ENCODE measurements around the gene B4GALNT2.
"Not testable (repeated sequence)": the region's sequence is repeated elsewhere in the genome, so short reads cannot be mapped to it uniquely, and the experiment has no call there.

B4GALNT2 gene

DNA sequence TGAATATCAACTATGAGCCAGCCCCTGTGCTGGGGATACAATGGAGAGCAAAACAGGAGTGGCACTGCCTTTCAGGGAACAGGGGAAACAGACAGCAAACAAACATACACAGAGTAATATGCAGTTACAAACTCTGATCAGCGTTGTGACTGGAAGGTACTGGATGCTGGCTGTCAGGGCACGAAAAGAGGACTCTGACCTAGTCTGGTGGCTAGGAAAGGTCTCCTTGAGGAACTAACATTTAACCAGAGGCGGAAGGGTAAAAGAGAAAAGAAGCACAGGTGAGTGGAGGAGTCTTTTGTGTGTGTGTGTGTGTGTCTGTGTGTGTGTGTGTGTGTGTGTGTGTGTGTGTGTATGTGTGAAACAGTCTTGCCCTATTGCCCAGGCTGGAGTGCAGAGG lies 12.4 kb upstream of the B4GALNT2 start:
- no peak for DNase-seq (ENCODE audit: low read depth)

DNA sequence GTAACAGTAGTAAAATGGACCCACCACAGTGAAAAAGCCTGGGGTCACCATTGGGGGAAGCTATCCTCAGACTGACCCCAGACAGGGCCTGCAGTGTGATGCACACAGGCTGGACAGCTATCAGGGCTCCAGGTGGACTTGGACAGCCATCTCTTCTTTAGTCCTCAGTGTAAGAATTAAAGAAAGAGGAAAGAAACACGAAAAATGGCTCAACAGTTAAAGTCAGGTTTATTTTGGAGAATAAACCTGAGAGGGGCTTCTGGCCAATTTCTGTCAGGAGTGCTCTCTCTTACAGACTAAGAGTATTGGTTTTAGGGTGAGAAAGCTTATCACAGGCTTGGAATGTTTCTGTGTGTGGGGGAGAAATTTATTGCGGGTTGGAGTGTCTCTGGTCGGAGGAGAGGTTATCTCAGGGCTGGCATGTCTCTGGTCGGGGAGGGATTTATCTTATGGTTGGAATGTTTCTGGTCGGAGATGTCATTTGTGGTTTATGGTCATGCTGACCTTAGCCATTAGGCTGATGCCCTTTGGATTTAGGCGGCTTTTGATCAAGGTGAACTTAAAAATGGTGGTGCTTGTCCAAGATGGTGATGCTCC lies 10.8 kb upstream of the B4GALNT2 start:
- peak; percentile 76 for DNase-seq (ENCODE audit: low read depth)

DNA sequence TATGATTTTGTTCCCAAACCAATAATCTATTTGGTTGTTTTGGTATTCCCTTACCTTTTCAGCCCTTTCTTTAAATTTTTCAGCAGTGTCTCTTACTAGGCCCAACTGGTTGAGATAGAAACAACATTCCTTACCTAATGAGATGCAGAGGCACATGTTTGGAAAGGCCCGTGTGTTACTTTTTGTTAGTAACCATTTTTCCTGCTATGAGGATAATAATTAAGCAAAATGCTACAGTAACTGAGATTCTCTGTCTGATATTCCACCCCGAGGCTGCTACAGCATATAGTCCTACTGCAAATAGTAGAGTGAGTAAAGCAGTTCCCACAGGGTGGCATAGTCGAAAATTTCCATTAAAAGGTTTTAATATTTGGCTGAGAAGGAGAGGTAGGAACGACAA lies 10.0 kb upstream of the B4GALNT2 start:
- no peak for DNase-seq (ENCODE audit: low read depth)

DNA sequence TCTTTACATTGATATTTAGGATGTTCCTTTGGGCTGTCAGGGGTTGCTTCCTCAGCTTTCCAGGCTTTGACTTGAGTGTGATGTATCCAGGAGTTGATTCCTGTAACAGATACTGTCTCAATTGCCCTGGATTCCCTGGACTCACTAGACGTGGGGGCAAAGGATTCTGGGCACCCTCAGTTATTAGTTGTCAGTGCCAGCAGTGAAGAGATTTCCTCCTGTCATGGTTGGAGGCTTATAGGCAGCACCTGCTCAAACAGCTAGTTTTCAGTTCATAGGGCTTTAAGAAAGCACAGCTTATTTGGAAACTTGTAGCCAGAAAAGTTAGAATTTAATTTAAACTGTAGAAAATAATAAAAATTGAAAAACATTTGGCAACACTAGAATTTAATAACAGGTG lies 9.5 kb upstream of the B4GALNT2 start:
- no peak for DNase-seq (ENCODE audit: low read depth)

DNA sequence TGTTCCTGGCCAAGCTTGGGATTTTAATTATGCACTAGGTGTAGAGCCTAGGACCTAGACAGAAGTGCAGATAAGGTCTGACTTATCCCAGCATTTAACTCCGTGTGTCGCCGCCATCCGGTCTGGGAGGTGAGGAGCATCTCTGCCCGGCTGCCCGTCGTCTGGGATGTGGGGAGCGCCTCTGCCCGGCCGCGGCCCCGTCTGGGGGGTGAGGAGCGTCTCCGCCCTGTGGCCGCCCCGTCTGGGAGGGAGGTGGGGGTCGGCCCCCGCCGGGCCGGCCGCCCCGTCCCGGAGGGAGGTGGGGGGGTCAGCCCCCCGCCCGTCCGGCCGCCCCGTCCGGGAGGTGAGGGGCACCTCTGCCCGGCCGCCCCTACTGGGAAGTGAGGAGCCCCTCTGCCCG lies 7.1 kb upstream of the B4GALNT2 start:
- DNase-seq (ENCODE audit: low read depth), result no peak

DNA sequence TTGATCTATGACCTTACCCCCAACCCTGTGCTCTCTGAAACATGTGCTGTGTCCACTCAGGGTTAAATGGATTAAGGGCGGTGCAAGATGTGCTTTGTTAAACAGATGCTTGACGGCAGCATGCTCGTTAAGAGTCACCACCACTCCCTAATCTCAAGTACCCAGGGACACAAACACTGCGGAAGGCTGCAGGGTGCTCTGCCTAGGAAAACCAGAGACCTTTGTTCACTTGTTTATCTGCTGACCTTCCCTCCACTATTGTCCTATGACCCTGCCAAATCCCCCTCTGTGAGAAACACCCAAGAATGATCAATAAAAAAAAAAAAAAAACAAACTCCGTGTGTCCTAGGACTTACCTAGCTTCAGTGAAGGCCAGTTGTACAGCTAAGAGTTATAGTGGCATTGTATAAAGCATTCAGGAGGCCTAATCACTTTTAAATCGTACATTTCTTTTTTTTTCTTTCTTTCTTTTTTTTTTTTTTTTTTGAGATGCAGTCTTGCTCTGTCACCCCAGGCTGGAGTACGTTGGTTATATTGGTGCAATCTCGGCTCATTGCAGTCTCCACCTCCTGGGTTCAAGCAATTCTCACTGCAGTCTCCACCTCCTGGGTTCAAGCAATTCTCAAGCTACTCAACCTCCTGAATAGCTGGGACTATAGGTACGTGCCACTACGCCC lies 6.2 kb upstream of the B4GALNT2 start:
- DNase-seq (ENCODE audit: low read depth), result not testable (repeated sequence)

DNA sequence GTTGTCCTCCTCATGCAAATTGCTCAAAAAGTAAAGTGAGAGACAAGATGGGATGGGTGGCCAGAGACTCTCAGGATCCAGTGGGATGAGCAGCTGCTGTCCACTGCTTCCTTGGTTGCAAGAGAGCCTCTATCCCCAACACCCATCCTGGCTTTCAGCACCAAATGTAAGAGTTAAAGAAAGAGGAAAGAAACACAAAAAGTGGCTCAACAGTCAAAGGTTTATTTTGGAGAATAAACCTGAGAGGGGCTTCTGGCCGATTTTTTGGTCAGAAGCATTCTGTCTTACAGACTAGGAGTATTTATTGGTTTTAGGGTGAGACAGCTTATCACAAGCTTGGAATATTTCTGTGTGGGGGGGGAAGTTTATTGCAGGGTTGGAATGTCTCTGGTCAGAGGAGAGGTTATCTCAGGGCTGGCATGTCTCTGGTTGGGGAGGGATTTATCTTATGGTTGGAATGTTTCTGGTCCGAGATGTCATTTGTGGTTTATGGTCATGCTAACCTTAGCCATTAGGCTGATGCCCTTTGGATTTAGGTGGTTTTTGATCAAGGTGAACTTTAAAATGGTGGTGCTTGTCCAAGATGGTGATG lies 3.1 kb upstream of the B4GALNT2 start:
- peak; percentile 53 for DNase-seq (ENCODE audit: low read depth)

DNA sequence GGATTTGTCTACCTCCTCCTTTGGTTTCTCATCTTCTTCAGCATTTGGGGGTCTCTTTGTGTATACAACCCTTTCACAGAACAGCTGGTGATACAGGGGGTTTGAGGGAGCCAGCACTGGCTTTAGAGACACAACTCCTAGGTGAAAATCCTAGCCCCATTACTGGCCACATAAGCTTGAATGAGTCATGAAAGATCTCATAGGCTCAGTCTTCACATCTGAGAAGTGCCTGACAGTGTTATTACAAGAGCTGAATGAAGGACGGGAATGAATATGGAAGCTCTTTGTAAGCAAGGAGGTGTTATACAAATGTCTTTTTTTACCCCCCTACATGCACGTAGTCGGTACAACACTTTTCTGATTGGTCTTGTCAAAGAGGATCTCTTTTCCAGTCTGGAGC lies 1.7 kb upstream of the B4GALNT2 start:
- DNase-seq (ENCODE audit: low read depth), result no peak

DNA sequence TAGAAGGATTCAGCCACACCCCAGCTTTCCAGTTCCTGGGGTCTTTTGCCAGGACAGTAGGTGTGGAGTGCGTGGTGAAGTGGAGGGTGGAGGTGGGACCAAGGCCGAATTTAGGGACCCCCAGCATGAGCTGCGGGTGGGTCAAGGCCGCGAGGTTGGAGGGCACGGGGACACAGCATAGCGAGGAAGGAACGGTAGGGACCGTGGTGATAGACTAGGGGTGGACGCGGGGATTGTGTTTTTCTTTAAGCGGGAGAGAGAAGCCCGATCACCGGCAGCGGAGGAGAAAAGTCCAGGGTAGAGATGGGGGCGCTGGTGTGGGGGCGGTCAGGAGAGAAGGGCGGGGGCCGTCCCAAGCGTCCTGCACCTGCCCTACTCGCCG lies 261 bp upstream of the B4GALNT2 start:
- no peak for DNase-seq (ENCODE audit: low read depth)

DNA sequence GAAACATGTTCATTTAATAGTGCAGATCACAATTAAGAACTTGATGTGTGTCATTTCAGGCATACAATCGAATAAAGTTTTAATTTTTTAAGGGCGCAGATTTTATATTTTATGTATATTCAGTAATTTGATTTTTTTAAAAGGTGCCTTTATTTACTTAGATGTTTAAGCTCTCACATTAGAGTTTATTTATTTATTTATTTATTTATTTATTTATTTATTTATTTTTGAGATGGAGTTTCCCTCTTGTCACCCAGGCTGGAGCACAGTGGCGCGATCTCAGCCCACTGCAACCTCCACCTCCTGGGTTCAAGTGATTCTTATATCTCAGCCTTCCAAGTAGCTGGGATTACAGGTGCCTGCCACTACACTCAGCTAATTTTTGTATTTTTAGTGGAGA lies 3.8 kb downstream of the B4GALNT2 start:
- DNase-seq (ENCODE audit: low read depth), result no peak

DNA sequence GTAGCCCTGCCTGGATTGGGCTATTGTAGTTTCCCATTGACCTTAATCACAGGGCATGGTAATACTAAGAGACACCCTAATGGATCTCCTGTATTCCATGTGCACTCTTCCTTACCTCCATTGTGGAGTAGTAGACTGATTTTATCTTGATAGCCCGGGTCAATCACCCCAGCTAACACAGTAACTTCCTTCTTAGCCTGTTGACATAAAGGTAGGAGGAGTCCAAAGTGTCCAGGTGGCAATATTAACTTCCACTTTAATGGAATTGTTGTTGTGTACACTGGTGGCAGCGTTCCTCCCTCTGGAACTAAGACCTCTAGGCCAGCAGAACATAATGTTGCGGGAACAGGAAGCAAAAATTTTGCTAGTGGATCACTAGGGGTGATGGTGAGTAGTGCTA lies 13.1 kb downstream of the B4GALNT2 start:
- not testable (repeated sequence) for DNase-seq (ENCODE audit: low read depth)

DNA sequence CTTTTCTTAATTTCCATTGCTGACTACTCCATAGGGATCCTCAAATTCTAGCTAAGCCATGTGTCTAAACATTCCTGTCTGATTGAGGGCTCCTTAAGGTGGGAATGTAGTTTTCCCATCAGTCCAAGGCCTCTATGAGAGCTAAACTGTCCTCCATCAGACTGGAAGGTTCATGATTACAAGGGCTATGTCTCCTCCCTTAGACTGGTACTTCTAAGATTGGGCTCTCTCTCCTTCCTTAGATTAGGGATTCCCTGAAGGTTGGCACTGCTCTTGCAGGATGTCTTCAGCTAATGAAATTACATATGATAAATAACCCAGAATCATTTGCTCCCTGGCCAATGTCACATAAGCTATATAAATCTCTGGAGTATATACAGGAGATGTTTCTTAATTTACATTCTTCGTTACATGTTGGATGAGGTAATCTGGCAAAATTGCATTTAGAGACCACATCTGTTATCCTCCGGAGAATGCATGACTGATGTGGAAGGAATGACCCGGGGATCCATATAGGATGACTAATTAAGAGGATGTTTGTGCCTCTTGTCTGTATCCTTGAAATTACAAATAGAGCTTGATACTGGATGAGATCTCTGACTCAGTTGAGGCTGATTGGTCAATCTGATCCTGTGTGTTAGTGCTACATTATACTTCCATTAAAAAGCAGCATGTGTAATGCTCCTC lies 14.2 kb downstream of the B4GALNT2 start:
- DNase-seq (ENCODE audit: low read depth), result peak; percentile 99

DNA sequence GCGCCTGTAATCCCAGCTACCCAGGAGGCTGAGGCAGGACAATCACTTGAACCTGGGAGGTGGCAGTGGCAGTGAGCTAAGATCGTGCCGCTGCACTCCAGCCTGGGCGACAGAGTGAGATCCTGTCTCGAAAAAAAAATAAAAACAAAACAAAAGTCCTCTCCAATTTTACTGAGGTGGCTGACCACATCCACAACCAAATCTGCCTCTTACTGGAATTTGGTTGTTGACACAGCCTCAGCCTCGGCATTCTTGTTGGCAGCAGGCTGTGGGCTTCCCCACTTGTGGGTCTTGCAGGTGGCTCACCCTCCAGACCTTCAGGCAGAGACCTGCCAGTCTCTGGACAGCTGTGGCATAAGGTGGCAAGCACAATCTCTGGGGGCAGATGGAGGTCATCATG lies 15.6 kb downstream of the B4GALNT2 start:
- DNase-seq (ENCODE audit: low read depth), result no peak

DNA sequence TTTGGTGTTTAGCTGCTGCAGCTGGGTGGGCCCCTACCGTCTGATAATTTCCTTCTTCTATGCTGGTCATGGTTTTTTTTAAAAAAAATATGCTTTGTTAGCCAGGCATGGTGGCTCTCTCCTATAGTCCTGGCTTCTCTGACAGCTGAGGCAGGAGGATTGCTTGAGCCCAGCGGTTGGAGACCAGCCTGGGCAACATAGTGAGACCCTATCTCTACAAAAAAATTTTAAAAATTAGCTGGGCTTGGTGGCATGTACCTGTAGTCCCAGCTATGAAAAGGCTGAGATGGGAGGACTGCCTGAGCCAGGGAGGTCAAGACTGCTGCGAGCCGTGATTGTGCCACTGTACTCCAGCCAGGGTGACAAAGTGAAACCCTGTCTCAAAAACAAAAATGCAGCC lies 19.4 kb downstream of the B4GALNT2 start:
- DNase-seq (ENCODE audit: low read depth), result no peak

DNA sequence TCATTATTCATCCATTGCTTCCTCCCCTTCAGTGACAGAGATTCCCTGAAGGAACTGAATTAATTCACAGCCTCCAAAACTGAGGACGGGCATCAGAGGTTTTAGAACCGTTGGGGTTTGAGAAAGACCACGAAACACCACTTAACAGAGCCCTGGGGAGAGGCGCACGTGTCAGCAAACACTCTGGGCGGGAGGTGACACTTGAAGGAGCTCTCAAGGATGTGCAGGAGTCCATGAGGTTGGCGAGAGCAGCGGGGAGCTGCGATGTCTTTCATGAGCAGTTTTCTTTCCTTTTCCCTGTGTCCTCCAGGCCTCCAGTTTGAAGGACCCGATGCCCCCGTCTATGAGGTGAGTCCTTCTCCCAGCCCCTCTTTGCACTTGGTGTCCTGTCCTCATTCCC lies 23.7 kb downstream of the B4GALNT2 start:
- no peak for DNase-seq (ENCODE audit: low read depth)

DNA sequence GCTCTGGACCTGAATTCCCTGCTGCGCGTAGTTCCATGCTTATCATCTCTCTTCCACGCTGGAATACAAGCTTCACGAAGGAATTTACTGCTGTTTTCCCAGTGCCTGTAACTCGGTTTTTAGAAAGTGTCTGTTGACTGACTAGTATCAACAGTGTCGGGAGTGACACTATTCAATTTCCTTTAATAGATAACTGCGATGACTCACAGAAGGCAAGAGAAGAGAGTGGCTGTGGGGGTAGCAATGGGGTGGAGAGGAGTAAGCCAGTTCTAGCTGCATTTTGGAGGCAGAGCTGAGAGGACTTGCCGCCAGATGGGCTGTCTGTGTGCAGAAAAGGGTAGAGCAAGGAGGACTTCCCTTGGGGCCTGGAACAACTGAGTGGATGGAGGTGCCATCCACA lies 25.2 kb downstream of the B4GALNT2 start:
- no peak for DNase-seq (ENCODE audit: low read depth)

DNA sequence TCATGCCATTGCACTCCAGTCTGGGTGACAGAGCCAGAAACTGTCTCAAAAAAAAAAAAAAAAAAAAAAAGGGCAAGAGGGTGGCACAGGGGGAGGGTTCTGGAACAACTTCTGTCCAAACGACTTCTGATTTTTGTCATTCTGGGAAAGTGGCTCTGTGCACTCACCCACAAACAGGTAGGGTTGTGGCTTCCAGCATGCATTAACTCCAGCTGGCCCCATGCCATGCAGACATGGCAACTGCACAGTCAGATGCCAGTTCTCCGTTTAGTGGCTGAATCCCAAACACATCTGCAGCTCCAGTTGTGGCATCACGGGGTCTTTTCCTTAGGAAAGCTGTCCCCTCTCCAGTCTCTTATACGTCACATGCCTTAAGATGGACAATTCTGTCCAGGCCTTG lies 30.3 kb downstream of the B4GALNT2 start:
- no peak for DNase-seq (ENCODE audit: low read depth)

DNA sequence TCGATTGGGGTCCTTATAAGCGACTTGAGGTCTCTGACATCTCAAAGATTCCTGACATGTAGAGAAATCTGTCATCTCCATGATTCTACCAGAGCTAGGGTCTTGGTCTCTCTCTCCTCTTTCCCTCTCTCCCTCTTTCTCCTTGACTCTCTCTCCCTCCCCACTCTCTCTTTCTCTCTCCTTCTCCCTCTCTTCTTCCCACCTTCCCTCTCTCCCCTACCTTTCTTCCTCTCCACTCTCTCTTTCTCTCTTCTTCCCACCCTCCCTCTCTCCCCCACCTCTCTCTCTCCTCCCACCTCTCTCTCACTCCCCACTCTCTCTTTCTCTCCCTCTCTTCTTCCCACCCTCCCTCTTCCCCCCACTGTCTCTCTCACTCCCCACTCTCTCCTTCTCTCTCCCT lies 32.6 kb downstream of the B4GALNT2 start:
- no peak for DNase-seq (ENCODE audit: low read depth)

DNA sequence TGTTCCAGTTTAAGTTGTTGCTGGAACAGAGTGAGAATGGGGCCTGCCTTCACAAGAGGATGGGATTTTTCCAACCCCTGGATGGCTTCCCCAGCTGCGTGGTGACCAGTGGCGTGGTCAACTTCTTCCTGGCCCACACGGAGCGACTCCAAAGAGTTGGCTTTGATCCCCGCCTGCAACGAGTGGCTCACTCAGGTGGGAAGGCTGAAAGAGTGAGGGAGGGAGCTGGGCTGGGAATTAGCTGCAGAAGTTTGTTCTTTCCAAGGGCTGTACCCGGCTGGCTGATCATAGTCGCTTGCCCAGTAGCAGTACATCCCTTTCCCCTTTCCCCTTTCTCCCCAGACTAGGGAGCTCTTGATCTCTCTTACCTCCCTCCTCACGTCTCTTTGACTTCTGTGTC lies 36.1 kb downstream of the B4GALNT2 start:
- no peak for DNase-seq (ENCODE audit: low read depth)

DNA sequence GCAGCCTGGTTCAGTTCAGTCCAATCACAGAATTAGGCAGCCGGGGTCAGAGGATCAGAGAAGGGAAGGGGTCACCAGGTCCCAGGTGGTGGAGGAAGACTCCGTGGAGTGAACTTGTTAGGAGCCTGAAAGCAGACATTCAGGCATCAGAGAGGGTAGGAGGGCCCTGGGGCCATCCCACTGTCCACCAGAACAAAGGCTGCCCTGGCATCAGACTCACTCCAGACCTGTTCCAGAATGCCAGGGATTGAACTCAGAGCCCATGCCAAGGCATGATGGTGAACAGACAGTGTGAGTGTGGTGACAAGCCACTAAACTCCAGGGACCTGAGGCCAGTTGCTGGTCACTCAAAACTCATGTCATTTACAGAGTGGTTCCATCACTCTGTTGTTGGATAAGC lies 37.6 kb downstream of the B4GALNT2 start:
- no peak for DNase-seq (ENCODE audit: low read depth)

DNA sequence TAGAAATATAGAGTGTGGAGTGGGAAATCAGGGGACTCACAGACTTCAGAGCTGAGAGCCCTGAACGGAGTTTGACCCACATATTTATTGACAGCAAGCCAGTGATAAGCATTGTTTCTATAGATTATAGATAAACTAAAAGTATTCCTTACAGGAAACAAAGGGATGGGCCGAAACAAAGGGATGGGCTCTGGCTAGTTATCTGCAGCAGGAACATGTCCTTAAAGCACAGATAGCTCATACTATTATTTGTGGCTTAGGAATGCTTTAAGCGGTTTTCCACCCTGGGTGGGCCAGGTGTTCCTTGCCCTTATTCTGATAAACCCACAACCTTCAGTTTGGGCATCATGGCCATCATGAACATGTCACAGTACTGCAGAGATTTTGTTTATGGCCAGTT lies 38.1 kb downstream of the B4GALNT2 start:
- not testable (repeated sequence) for DNase-seq (ENCODE audit: low read depth)

DNA sequence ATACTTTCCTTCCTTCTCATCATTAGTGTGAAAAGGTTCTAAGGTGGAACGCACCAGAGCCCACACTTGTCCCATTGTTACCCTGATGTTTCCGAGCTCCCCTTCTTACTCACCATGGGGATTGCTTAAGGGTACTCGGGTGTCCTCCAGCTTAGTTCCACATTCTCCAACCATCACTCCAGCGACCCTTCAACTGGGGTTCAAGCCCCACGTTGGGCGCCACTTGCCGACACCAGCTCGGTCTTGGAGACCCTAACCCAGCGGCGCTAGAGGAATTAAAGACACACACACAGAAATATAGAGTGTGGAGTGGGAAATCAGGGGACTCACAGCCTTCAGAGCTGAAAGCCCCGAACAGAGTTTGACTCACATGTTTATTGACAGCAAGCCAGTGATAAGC lies 43.4 kb downstream of the B4GALNT2 start:
- not testable (repeated sequence) for DNase-seq (ENCODE audit: low read depth)

DNA sequence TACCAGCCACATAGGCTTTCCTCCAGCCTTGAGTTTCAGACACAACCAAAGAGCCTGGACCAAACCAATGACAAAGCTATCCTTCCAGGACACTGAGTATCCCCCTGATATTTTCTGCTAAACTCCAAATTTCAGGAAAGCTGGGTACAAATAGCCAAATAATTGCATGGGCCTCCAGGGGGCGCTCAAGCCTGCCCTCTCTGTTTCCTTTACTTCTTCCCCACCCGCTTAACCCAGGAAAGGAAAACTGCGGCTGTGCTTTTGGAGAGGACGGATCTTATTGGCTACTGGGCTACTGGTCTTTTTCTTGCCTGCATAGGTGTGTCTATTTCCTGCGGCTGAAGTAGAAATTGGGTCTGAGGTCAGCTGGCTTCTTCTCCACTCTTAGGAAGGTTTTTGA lies 47.7 kb downstream of the B4GALNT2 start:
- peak; percentile 42 for DNase-seq (ENCODE audit: low read depth)

Data from amniotic epithelial cell (primary cell).